GM19193 (cell line): ENCODE measurements around the gene SLC13A5.

Source experiments
- POLR2A ChIP-seq: IDR thresholded peaks from 4 replicates; pipeline ENCODE4 v1.6.1; 2011; ENCODE audit not compliant: insufficient read depth, insufficient read length; ENCODE audit errors: extremely low read depth

The SLC13A5 gene

DNA sequence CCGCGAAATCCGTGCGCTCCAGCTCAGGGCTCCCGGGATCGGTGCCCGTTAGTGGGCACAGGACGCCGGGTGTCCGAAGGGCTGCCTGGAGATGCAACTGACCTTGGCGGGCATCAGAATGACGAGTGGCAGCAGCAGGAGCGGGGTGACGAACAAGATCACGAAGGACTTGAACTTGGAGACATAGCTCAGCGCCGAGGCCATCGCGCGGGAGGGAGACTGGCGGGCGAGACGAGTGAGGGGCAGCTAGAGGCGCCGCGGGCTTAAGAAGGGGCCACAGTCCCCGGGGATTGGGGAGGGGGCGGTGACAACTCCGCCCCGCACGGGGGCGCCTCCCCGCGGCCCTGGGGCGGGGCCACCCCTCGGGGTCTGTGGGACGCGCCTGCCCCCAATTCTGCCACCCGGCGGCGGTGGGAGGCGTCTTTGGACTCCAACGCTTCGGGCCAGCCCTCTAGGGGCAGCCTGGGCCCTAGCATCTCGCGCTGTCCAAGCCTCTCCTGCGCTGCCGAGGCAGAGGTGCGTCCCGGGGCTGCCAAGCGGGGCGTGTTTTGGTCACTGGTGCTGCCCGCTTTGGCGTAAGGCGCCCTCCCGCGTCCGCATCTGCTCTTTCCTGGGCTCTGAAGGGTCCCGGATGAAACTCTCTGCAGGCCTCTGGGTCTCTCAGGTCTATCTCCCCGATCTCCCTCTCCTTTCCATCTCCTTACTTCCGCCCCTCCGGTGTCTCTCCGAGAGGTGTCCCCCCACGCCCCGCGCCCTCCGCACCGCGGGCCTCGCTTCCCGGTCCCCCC lies at the start of gene SLC13A5:
SLC13A5 (minus strand) TSS at position 240 of the 788 bp plus-strand sequence; CDS start at position 204, 36 bp downstream.
- no peak for TF ChIP-seq POLR2A

DNA sequence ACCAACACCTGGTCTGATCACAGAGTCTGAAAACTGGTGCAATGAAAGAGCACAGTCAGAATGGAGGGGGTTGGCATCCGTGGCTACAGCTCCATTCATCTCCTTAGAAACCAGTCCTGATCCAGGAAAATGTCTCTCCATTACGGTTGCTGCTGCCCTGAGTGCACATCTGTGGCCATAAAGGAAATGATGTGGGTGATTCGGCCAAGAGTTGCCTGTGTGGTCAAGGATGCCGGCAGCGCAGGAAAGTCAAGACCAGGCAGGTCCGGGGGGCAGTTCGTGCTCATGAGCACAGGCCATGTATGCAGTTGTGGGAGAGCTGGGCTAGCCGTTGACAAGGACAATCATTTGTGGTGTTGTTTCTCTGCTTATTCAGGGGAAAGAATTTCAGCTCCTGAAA lies 48.6 kb upstream of the SLC13A5 start:
- no peak for TF ChIP-seq POLR2A

DNA sequence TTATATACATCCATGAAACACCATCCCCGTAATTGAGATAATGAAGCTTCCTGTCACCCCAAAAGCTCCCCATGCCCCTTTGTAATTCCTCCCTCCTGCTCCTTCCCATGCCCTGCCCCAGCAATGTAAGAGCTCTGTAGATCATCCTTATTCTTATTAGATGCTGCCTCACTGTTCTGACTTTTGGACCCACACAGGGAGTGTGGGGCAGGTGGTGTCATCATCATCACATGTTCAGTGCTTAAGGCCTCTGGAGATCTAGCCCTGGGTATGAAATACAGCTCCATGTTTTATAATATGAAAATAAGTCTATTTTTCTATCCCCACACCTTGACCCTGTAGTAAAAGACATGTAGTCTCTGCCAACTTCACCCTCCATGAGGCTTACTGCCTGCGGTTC lies 44.6 kb upstream of the SLC13A5 start:
- no peak for TF ChIP-seq POLR2A

DNA sequence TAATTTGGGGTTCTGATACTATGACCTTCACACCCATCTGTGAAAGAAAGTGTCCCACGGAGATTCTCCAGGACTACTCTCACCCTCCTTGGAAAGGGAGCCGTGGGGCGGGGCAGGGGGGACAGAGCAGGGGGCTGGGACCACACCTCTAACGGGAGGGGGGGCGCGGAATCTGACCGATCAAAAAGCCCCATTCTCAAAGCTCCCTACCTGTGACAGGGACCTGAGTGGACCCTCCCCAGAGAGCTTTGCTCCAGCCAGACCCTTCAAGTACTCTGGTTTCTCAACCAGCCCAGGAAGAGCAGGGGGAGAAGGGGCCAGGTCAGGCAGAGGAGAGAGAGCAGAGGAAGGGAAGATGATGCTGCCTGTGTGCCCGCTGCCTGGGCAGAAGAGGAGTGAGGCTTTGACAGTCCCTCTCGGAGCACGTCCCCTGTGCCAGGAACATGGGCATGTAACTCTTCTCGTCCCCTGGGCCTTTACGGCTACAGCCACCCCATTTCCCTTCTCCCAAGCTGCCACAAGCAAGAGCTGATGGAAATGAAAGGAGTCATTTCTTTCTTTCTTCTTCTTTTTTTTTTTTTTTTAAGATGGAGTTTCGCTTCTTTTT lies 43.4 kb upstream of the SLC13A5 start:
- TF ChIP-seq POLR2A, result peak; percentile 30

DNA sequence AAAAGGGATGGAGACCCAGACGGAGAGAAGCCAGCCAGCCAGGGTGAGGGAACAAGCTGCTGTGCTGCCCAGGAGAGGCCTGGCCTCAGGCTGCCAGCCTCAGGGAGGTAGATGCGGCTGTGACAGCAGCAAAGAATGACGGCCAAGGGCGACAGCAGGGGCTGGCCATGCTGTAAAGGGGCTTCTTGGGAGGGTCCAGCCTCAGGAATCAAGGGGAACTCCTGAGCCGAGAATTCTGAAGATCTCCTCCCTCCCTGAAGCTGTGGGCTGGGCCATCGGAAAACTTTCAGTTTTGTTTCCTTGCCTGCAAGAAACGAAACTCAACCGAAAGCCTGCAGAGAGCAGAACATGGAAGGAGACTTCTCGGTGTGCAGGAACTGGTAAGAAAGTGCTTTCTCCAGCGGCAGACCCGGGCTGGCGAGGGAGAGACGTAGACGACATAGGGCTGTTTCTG lies 42.6 kb upstream of the SLC13A5 start, which contains the start of gene XAF1:
XAF1 (plus strand) TSS at position 316 of the 454 bp plus-strand sequence; CDS start at position 349, 33 bp downstream.
- peak; percentile 73 for TF ChIP-seq POLR2A

DNA sequence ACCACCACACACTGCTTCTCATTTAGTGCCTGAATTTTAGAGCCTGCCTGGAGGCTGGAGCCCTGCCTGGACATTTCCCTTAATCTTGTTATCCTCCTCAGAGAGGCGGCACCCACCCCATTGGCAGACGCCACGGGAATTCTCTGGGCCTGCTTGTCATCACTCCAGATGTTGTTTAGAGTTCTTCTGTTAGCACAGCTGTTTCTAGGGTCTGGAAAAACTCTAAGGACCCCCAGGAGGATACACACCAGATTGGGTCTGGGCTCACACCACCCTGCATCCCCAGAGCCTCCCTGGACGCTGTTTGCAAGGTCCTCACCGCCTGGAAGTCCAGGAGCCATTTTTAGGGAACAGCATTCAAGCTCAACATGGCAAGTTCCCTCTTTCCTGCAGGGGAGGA lies 42.1 kb upstream of the SLC13A5 start:
- TF ChIP-seq POLR2A, result no peak

DNA sequence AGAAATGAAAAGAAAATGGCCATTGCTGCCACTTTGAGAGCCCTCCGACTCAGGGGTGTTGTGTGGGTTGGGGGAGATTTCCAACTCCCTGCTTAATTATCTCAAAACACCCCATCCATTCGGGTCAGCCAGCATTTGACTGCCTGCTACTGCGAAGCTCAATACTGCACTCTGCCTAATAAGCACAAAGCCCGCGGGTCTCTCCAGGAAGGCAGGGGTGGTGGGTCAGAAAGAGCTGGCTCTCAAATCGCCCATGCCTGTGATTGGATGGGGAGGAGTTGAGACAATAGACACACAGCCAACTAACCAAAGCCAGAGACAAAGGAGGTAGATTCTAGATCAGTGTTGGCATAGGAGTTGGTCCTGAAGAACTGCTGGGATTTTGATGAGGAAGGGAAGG lies 40.4 kb upstream of the SLC13A5 start:
- no peak for TF ChIP-seq POLR2A

DNA sequence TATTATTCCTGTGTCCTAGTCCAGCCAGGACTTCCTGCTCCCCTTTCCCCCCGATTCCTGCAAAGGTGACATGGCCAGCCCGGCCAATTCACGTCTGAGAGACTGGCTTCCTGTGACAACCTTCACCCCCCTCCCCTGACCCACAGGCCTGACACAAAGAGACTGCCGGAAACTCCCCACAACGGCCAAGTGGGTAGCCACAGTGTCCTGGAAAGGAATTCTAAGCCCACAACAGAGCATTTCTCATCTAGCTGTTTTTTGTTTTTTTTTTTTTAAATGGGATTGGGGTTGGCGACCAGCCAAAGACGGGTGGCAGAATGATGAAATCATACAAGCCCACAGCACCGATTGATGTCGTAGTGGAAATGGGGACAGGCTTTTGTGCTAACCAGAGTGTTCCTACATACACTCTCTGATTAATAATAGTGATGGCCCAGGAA lies 39.9 kb upstream of the SLC13A5 start:
- TF ChIP-seq POLR2A, result no peak

DNA sequence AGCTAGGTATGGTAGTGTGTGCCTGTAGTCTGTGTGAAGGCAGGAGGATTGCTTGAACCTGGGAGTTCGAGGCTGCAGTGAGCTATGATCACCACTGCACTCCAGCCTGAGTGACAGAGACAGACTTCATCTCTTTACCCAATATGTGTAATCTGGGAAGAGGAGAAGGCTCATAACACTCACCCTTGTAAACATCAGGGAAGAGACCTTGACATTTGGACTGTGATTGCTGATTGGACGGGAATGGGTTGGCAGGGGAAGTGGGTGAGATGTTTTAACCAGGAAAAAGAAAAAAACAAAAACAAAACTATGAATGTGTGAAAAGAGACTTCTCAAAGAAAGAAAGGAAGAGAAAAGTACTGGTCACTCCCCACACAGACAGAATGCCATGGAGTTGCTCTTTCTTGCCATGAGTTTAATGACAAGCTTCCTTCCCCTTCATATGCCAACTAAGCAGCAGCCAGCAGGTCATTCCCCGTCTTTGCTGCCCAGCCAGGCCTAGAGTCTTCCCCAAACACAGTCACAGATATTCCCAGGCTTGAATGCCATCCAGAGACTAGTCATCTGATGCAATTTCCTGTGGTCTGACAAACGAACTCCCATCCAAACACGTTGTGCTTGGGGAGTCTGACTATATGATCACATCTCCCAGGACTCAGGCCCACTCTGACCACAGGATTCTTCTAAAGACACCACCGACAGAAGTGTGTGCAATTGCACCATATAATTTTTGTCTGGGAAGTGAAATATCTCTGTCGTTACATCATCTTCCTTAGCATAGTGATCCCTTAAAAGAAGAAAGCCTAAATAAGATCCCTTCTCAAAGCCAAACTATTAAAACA lies 39.1 kb upstream of the SLC13A5 start:
- no peak for TF ChIP-seq POLR2A

DNA sequence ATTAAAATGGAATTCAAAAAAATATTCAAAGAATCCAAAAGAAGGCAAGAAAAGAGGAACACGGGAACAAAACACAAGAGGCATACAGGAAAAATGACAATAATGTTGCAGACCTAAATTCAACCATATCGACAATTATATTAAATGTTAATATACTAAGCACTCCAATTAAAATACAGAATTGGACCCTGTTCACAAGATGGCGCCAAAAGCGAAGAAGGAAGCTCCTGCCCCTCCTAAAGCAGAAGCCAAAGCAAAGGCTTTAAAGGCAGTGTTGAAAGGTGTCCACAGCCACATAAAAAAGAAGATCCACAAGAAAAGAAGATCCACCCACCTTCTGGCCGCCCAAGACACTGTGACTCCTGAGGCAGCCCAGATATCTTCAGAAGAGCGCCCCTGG lies 36.4 kb upstream of the SLC13A5 start:
- TF ChIP-seq POLR2A, result no peak

DNA sequence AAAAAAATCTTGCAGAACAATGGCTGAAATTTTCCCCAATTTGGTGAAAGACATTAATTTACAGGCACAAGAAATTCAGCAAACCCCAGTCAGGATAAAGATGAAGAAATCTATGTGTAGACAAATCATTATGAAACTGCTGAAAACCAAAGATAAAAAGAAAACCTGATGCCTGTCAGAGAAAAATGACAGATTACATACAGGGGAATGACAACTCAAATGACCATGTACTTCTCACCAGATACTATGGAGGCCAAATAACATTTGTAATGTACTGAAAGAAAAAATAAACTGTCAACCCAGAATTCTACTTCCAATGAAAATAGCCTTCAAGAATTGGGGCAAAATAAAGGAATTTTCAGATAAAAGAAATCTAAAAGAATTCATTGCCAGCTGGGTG lies 35.4 kb upstream of the SLC13A5 start:
- TF ChIP-seq POLR2A, result no peak

DNA sequence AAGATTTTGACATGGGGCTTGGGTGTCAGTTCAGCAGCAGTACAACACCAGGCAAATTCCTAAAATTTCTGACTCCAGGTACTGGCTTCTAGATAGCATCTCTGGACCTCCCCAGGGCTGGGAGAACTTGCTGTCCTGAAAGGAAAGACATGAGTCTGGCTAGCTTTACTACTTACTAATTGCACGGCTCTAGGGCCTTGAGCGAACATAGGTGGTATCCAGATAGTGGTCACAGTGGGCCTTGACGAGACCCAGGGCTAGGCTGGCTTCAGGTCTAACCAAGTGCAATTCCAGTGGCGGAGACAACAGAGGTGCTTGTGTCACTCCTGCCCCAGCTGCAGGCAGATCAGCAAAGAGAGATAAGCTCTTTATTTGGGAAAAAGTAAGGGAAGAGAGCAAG lies 16.4 kb upstream of the SLC13A5 start:
- TF ChIP-seq POLR2A, result no peak

DNA sequence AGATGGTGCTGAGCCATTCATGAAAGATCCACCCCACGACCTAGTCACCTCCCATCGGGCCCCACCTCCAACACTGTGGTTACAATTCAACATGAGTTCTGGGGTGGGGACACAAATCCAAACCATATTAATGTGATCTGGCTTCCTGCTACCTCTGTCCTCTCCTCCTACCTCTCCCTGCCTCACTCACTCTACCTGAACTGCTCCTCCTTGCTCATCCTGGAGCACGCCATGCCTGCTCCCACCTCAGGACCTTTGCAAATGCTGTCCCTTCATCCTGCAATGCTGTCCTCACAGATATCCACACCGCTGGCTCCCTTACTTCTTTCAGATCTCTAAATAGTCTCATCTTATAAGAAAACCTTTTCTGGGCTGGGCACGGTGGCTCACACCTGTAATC lies 10.8 kb upstream of the SLC13A5 start:
- TF ChIP-seq POLR2A, result no peak

DNA sequence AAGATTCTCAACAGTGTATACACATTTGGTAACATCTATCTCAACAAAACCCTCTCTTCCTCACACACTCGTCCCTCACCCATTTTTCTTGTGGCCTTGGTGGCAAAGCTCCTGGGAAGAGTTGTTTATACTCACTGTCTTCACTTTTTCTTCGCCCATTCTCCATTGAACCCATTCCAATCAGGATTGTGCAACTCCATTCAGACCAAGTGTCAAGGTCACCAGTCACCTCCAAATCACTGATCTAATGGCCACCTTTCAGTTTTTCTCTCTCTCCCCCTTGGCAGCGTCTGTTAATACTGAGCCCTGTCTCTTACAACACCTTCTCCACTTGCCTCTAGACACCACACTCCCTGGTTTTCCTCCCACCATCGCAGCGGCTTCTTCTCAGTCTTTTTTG lies 8.6 kb upstream of the SLC13A5 start:
- TF ChIP-seq POLR2A, result no peak

DNA sequence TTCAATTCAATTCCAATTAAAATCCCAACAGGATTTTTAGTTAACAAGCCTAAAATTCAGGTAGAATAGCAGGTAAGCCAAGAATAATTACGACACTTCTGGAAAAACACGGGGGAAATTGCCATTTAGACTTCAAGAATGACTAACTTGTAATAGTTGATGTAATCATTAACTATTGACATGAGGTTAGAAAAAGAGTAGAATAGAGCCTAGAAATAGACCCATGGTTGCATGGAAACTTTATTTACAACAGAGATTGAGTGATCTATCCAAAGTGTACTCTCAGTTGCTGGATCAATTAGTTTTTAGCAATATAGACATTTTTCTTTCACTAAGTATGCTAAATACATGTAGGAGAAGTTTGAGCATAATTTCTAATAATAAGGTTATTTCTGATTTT lies 3.6 kb upstream of the SLC13A5 start:
- TF ChIP-seq POLR2A, result no peak
